Upper lobe of left lung (tissue), 4 donors: ENCODE results near the gene CYP26A1.

ENCODE experiments used
- POLR2A ChIP-seq, 4 donors: fragments of 450-650 bp; IDR thresholded peaks; one replicate each; pipeline ENCODE4 v1.5.1; 2016 to 2017; ENCODE audit warnings: antibody characterized with exemption in 4 of 4, mild to moderate bottlenecking in 2 of 4
- POLR2AphosphoS5 ChIP-seq, 2 donors: sonication (generic); formaldehyde crosslinking; IDR thresholded peaks; one replicate each; pipeline ENCODE4 v1.5.1; 2017; ENCODE audit warnings: antibody characterized with exemption in 2 of 2
- TF ChIP-seq, protein P1 (sequence below), 6 experiments: fragments of 450-650 bp in 4 of 6; fragments of 200-600 bp in 2 of 6; sonication (generic) in 2 of 6; IDR thresholded peaks; one replicate each; pipeline ENCODE4 v1.5.1; 2016 to 2019; ENCODE audit warnings: antibody characterized with exemption in 6 of 6

DNA sequence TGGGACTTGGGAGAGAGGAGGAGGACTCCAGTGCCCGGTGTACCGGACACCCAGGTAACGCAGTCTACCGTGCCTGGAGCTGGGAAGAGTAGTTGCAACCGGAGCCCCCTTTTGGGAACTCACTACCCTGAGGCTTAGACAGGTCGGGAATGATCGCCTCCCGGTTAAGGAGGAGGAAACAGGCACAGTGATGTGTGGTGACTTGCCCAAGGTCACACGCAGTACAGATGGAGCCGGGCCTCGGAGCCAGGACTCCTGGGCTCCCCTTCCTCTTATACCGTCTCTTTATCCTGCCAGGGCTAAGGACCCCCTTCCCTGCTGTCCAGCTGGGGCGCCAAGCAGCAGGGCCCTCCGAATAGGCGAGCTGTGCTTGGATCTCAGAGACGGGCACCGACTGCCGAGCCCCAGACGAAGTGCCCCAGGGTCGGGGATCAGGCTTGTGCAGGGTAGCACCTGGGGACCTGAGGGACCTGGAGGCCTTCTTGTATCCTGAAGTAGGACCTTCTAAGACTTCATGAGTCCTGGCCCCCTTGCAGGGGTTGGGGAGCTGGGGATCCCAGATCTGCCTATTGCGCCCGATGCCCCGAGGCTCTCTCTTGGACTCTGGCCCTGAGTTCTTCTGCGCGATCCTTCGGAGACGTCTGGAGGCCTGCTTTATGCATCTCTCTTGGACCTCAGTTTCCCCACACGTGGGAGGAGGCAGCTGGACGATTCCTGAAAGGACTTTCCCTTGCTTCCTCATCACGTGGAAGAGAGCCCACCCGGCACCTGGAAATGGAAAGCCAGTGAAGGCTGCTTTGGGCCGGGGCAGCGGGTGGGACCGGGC, 767 bp upstream of the CYP26A1 start:
- TF ChIP-seq, protein P1, sequence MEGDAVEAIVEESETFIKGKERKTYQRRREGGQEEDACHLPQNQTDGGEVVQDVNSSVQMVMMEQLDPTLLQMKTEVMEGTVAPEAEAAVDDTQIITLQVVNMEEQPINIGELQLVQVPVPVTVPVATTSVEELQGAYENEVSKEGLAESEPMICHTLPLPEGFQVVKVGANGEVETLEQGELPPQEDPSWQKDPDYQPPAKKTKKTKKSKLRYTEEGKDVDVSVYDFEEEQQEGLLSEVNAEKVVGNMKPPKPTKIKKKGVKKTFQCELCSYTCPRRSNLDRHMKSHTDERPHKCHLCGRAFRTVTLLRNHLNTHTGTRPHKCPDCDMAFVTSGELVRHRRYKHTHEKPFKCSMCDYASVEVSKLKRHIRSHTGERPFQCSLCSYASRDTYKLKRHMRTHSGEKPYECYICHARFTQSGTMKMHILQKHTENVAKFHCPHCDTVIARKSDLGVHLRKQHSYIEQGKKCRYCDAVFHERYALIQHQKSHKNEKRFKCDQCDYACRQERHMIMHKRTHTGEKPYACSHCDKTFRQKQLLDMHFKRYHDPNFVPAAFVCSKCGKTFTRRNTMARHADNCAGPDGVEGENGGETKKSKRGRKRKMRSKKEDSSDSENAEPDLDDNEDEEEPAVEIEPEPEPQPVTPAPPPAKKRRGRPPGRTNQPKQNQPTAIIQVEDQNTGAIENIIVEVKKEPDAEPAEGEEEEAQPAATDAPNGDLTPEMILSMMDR (IDR thresholded peaks at IDR 0.05), result no peak
- TF ChIP-seq POLR2AphosphoS5 (IDR thresholded peaks at IDR 0.05), result no peak
- no peak for TF ChIP-seq POLR2A (IDR thresholded peaks at IDR 0.05)
